ENCODE results near the gene SLAMF1.

SLAMF1 gene

GRCh38 chr1:160608514-160608913 is 38.3 kb downstream of the SLAMF1 start:
- no peak for TF ChIP-seq CTCF (IDR thresholded peaks at IDR 0.05; ENCODE audit: insufficient read depth, low read length, poor library complexity, severe bottlenecking)
- Histone ChIP-seq H3K36me3 (ENCODE audit: control insufficient read depth, insufficient read depth, low read length) (peaks cover 21% of the 10 kb centered on the region), H3K27me3 (replicated peaks; ENCODE audit: control insufficient read depth, insufficient read depth, low read length) (no peaks in the 10 kb centered on the region), H3K4me3 (replicated peaks; ENCODE audit: low read depth, low read length) (no peak overlapping the region)
- DNase-seq (ENCODE audit: extremely low read depth, insufficient read length) = no peak

GRCh38 chr1:160608057-160608456 is 38.8 kb downstream of the SLAMF1 start:
- no peak for TF ChIP-seq CTCF (IDR thresholded peaks at IDR 0.05; ENCODE audit: insufficient read depth, low read length, poor library complexity, severe bottlenecking)
- DNase-seq (ENCODE audit: extremely low read depth, insufficient read length) = no peak
- Histone ChIP-seq H3K27me3 (replicated peaks; ENCODE audit: control insufficient read depth, insufficient read depth, low read length) (no peaks in the 10 kb centered on the region), H3K36me3 (ENCODE audit: control insufficient read depth, insufficient read depth, low read length) (peaks cover 21% of the 10 kb centered on the region), H3K4me3 (replicated peaks; ENCODE audit: low read depth, low read length) (no peak overlapping the region)

- no peak for DNase-seq (ENCODE audit: extremely low read depth, insufficient read length)
- H3K27me3 ChIP-seq (replicated peaks; ENCODE audit: control insufficient read depth, insufficient read depth, low read length) = no peaks in the 10 kb centered on the region
These were observed 39.2 kb downstream of the SLAMF1 start for GRCh38 chr1:160607672-160608032.

GRCh38 chr1:160607011-160607671 is 39.7 kb downstream of the SLAMF1 start:
- Histone ChIP-seq H3K36me3 (ENCODE audit: control insufficient read depth, insufficient read depth, low read length) (peaks cover 16% of the 10 kb centered on the region), H3K4me3 (replicated peaks; ENCODE audit: low read depth, low read length) (no peak overlapping the region), H3K27me3 (replicated peaks; ENCODE audit: control insufficient read depth, insufficient read depth, low read length) (no peaks in the 10 kb centered on the region)
- peak; percentile 47 for DNase-seq (ENCODE audit: extremely low read depth, insufficient read length)
- TF ChIP-seq CTCF (IDR thresholded peaks at IDR 0.05; ENCODE audit: insufficient read depth, low read length, poor library complexity, severe bottlenecking) = peak; percentile 70

More at GRCh38 chr1:160607672-160608032, 39.2 kb downstream of the SLAMF1 start:
- H3K4me3 ChIP-seq (replicated peaks; ENCODE audit: low read depth, low read length) = no peak overlapping the region
- H3K36me3 ChIP-seq (ENCODE audit: control insufficient read depth, insufficient read depth, low read length) = peaks cover 19% of the 10 kb centered on the region
- TF ChIP-seq CTCF (IDR thresholded peaks at IDR 0.05; ENCODE audit: insufficient read depth, low read length, poor library complexity, severe bottlenecking) = no peak

- Histone ChIP-seq H3K4me3 (replicated peaks; ENCODE audit: low read depth, low read length) (no peak overlapping the region), H3K27me3 (replicated peaks; ENCODE audit: control insufficient read depth, insufficient read depth, low read length) (no peaks in the 10 kb centered on the region), H3K36me3 (ENCODE audit: control insufficient read depth, insufficient read depth, low read length) (peaks cover 12% of the 10 kb centered on the region)
- TF ChIP-seq CTCF (IDR thresholded peaks at IDR 0.05; ENCODE audit: insufficient read depth, low read length, poor library complexity, severe bottlenecking) = no peak
- no peak for DNase-seq (ENCODE audit: extremely low read depth, insufficient read length)
These were observed 40.2 kb downstream of the SLAMF1 start for GRCh38 chr1:160606611-160607010.
